Measurements from ENCODE around the gene TOP2A.

DNA sequence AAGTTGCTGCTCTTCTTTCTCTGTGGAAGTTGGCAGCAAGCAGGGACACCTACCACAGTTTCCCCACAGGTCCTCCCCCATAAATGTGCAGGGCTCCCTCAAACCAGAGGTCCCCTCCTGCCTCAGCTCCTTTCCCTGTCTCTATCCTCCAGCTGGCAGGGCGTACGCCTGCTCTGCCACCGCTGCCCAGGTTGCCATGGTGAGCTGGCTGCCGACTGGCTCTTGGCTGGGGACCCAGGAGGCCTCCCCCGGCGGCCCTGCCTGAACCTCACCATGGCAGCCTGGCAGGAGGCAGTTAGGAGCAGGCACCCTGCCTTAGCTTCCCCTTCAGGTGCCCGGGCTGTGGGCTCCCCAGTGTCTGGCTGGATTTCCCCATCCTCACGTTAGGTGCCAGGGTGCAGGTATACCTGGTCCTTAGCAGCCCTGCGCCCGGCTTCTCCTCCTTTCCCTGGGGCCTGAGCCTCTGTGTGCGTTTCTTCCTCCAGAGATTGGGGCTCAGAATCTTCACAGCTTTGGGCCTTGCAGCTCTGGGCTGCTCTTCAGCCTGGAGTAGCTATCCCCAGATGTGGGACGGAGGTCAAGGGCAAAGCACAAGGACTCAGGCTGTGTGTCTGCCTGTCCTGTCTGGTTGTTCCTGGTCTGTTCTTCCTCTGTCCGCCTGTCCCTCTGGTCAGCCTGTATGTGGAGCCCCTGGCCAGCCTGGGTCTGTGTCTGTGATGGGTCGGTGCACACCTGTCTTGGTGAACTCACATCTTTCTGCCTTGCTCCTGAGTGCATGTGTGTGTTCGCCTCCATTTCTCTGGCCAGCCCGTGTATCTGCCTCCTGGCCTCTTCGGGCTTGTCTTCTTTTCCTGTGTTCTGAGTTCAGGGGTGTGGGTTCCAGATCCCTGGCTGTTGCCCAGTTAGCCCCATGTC, 68.9 kb downstream of the TOP2A start:
- TF ChIP-seq, protein P1, sequence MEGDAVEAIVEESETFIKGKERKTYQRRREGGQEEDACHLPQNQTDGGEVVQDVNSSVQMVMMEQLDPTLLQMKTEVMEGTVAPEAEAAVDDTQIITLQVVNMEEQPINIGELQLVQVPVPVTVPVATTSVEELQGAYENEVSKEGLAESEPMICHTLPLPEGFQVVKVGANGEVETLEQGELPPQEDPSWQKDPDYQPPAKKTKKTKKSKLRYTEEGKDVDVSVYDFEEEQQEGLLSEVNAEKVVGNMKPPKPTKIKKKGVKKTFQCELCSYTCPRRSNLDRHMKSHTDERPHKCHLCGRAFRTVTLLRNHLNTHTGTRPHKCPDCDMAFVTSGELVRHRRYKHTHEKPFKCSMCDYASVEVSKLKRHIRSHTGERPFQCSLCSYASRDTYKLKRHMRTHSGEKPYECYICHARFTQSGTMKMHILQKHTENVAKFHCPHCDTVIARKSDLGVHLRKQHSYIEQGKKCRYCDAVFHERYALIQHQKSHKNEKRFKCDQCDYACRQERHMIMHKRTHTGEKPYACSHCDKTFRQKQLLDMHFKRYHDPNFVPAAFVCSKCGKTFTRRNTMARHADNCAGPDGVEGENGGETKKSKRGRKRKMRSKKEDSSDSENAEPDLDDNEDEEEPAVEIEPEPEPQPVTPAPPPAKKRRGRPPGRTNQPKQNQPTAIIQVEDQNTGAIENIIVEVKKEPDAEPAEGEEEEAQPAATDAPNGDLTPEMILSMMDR (IDR thresholded peaks at IDR 0.05) = no peak
- no peak for TF ChIP-seq POLR2A (IDR thresholded peaks at IDR 0.05)

Measured in testis (tissue), 2 donors.